HL-60 (cell line): Measurements from ENCODE around the gene PRKAB2.
"Not testable (repeated sequence)": the region's sequence is repeated elsewhere in the genome, so short reads cannot be mapped to it uniquely, and the experiment has no call there.

Experiments used
- DNase-seq, 2 experiments: peaks; one replicate each; pipeline ENCODE4 v3.0.0-alpha.2; 2010 to 2020; ENCODE audit warnings: low read depth in 1 of 2, low spot score in 1 of 2
- H3K27ac ChIP-seq: fragments of 250-450 bp; sonication (Bioruptor Pico); replicated peaks from 2 replicates; pipeline ENCODE4 v1.5.1; 2020; ENCODE audit warnings: mild to moderate bottlenecking, moderate library complexity
- H3K27me3 ChIP-seq: fragments of 250-450 bp; sonication (Bioruptor Pico); 2 replicates; pipeline ENCODE4 v1.5.1; 2021; ENCODE audit warnings: mild to moderate bottlenecking, moderate library complexity; ENCODE audit not compliant: insufficient read depth, poor library complexity, severe bottlenecking
- H3K4me3 ChIP-seq: replicated peaks from 2 replicates; pipeline ENCODE4 v1.5.1; 2011; ENCODE audit warnings: mild to moderate bottlenecking, control low read depth, low read length; ENCODE audit not compliant: insufficient read depth
- CTCF ChIP-seq: IDR thresholded peaks from one replicate; pipeline ENCODE4 v1.5.1; 2011; ENCODE audit warnings: low read length, control low read depth, inconsistent platforms; ENCODE audit not compliant: insufficient read depth
- GABPA ChIP-seq: IDR thresholded peaks from 2 replicates; pipeline ENCODE4 v1.6.1; 2012; ENCODE audit warnings: low read depth
- POLR2AphosphoS5 ChIP-seq: IDR thresholded peaks from 2 replicates; pipeline ENCODE4 v1.6.1; 2012; ENCODE audit warnings: low read depth
- REST ChIP-seq: IDR thresholded peaks from 2 replicates; pipeline ENCODE4 v1.6.1; 2012; ENCODE audit warnings: low read depth; ENCODE audit not compliant: insufficient replicate concordance
- SPI1 ChIP-seq: IDR thresholded peaks from 2 replicates; pipeline ENCODE4 v1.6.1; 2012; ENCODE audit warnings: low read depth, mild to moderate bottlenecking, borderline replicate concordance

The PRKAB2 gene

GRCh38 chr1:147124266-147124665, 48.0 kb downstream of the PRKAB2 start:
- Histone ChIP-seq H3K27me3 (no peaks in the 10 kb centered on the region), H3K4me3 (no peak overlapping the region), H3K27ac (no peak overlapping the region)
- DNase-seq = no peak
- TF ChIP-seq REST = no peak
- no peak for TF ChIP-seq GABPA
- no peak for TF ChIP-seq CTCF
- TF ChIP-seq POLR2AphosphoS5 = no peak
- no peak for TF ChIP-seq SPI1

GRCh38 chr1:147117109-147117508, 55.2 kb downstream of the PRKAB2 start:
- Histone ChIP-seq H3K27me3 (no peaks in the 10 kb centered on the region), H3K4me3 (no peak overlapping the region), H3K27ac (no peak overlapping the region)
- TF ChIP-seq CTCF (no peak), POLR2AphosphoS5 (no peak), GABPA (no peak), REST (no peak), SPI1 (no peak)
- DNase-seq = no peak

GRCh38 chr1:147115496-147115895, 56.8 kb downstream of the PRKAB2 start:
- no peak for TF ChIP-seq GABPA
- no peak for TF ChIP-seq CTCF
- TF ChIP-seq SPI1 = no peak
- no peak for TF ChIP-seq POLR2AphosphoS5
- TF ChIP-seq REST = no peak
- H3K27me3 ChIP-seq = peaks cover 2% of the 10 kb centered on the region
- H3K4me3 ChIP-seq = no peak overlapping the region
- H3K27ac ChIP-seq = no peak overlapping the region
- no peak for DNase-seq

GRCh38 chr1:147115079-147115478, 57.2 kb downstream of the PRKAB2 start:
- H3K27ac ChIP-seq, DNase-seq, H3K27me3 ChIP-seq, H3K4me3 ChIP-seq: not testable (repeated sequence)

- DNase-seq, H3K4me3 ChIP-seq, H3K27me3 ChIP-seq, H3K27ac ChIP-seq: not testable (repeated sequence)
Measured at GRCh38 chr1:147114353-147114752, 57.9 kb downstream of the PRKAB2 start.
